IMR-90 (cell line): ENCODE data around the gene PCMTD2. TPM values are rescaled to one million over a fixed set of nuclear protein-coding genes. Genes with fewer than 3 reads are reported as not detected.

Experiments
- ATAC-seq: fragments of 200-7000 bp; cut with Tn5 transposase; 2 replicates; pipeline ENCODE4 v1.9.1; 2020; ENCODE audit warnings: low read depth, mild to moderate bottlenecking, moderate library complexity
- BruUV-seq: library from RNA; stranded (reverse); fragments of 400-500 nt; replicated peaks from 2 replicates; lab custom pipeline; 2021; lab: Mats Ljungman, UMichigan
- CTCF ChIA-PET: fragments of 300-600 bp; formaldehyde crosslinking; extraction: SDS; loops from one replicate; lab custom pipeline; 2021; ENCODE audit warnings: antibody characterized with exemption; lab: Yijun Ruan, JAX
- POLR2A ChIA-PET: fragments of 300-600 bp; sonication (Branson Sonifier 250); formaldehyde crosslinking; loops from one replicate; lab custom pipeline; 2022; ENCODE audit warnings: antibody characterized with exemption; ENCODE audit not compliant: unreplicated experiment; lab: Charles Lee
- DNase-seq: peaks from one replicate; pipeline ENCODE4 v3.0.0; 2013
- H2AFZ ChIP-seq: replicated peaks from 2 replicates; pipeline ENCODE3; 2013; ENCODE audit warnings: low read length, mild to moderate bottlenecking; ENCODE audit not compliant: poor library complexity
- H2AK5ac ChIP-seq: 2 replicates; pipeline ENCODE4 v1.6.1; 2013; ENCODE audit warnings: low read depth, low read length, inconsistent platforms
- H2AK9ac ChIP-seq: replicated peaks from 2 replicates; pipeline ENCODE3; 2013; ENCODE audit warnings: mild to moderate bottlenecking, low read depth, low read length, moderate library complexity; ENCODE audit not compliant: poor library complexity
- H2BK120ac ChIP-seq: 2 replicates; pipeline ENCODE4 v1.6.1; 2013; ENCODE audit warnings: low read depth, low read length, inconsistent platforms
- H2BK15ac ChIP-seq: 3 replicates; pipeline ENCODE4 v1.6.1; 2013; ENCODE audit warnings: low read depth, low read length, inconsistent platforms
- H2BK20ac ChIP-seq: 2 replicates; pipeline ENCODE4 v1.6.1; 2013; ENCODE audit warnings: low read depth, mild to moderate bottlenecking, inconsistent platforms, low read length, moderate library complexity
- H2BK5ac ChIP-seq: 2 replicates; pipeline ENCODE4 v1.6.1; 2013; ENCODE audit warnings: mild to moderate bottlenecking, low read depth, low read length, inconsistent platforms; ENCODE audit not compliant: poor library complexity, severe bottlenecking
- H3K14ac ChIP-seq: replicated peaks from 2 replicates; pipeline ENCODE4 v1.6.1; 2013; ENCODE audit warnings: low read depth, low read length, inconsistent platforms
- H3K18ac ChIP-seq: 2 replicates; pipeline ENCODE4 v1.6.1; 2013; ENCODE audit warnings: low read depth, low read length, control low read depth
- H3K23ac ChIP-seq: 2 replicates; pipeline ENCODE4 v1.6.1; 2013; ENCODE audit warnings: low read depth, low read length, inconsistent platforms
- H3K27ac ChIP-seq: 2 replicates; pipeline ENCODE4 v1.5.1; 2013; ENCODE audit warnings: mild to moderate bottlenecking, control low read depth, low read length; ENCODE audit not compliant: insufficient read depth
- H3K27me3 ChIP-seq: 2 replicates; pipeline ENCODE4 v1.6.1; 2013; ENCODE audit warnings: low read length; ENCODE audit not compliant: control insufficient read depth, insufficient read depth
- H3K36me3 ChIP-seq: 2 replicates; pipeline ENCODE4 v1.6.1; 2013; ENCODE audit warnings: low read length, mixed read lengths; ENCODE audit not compliant: control insufficient read depth, insufficient read depth
- H3K4ac ChIP-seq: 2 replicates; pipeline ENCODE4 v1.6.1; 2013; ENCODE audit warnings: low read depth, low read length, inconsistent platforms
- H3K4me1 ChIP-seq: 2 replicates; pipeline ENCODE4 v1.6.1; 2013; ENCODE audit warnings: low read length, mixed read lengths; ENCODE audit not compliant: control insufficient read depth, insufficient read depth
- H3K4me2 ChIP-seq: 2 replicates; pipeline ENCODE4 v1.6.1; 2013; ENCODE audit warnings: low read depth, mild to moderate bottlenecking, control low read depth, low read length, moderate library complexity
- H3K4me3 ChIP-seq: 2 replicates; pipeline ENCODE4 v1.5.1; 2013; ENCODE audit warnings: low read depth, mild to moderate bottlenecking, control low read depth, low read length, moderate library complexity; ENCODE audit not compliant: insufficient read depth
- H3K56ac ChIP-seq: 2 replicates; pipeline ENCODE4 v1.6.1; 2013; ENCODE audit warnings: low read length, inconsistent platforms; ENCODE audit not compliant: insufficient read depth; ENCODE audit errors: extremely low read depth
- H3K79me1 ChIP-seq, 2 experiments: 2 replicates each; pipeline ENCODE4 v1.6.1; 2013; ENCODE audit warnings: low read length in 2 of 2, inconsistent platforms in 1 of 2, low read depth in 1 of 2
- H3K9ac ChIP-seq: 2 replicates; pipeline ENCODE4 v1.6.1; 2013; ENCODE audit warnings: low read depth, low read length, control low read depth
- H3K9me1 ChIP-seq: 2 replicates; pipeline ENCODE4 v1.6.1; 2013; ENCODE audit warnings: low read length, inconsistent platforms; ENCODE audit not compliant: insufficient read depth
- H3K9me3 ChIP-seq: 2 replicates; pipeline ENCODE4 v1.6.1; 2013; ENCODE audit warnings: low read length; ENCODE audit not compliant: control insufficient read depth, insufficient read depth
- H4K20me1 ChIP-seq: 2 replicates; pipeline ENCODE4 v1.6.1; 2013; ENCODE audit warnings: low read length, inconsistent platforms; ENCODE audit not compliant: insufficient read depth
- H4K5ac ChIP-seq: 2 replicates; pipeline ENCODE4 v1.6.1; 2013; ENCODE audit warnings: mild to moderate bottlenecking, low read depth, low read length, control low read depth
- H4K8ac ChIP-seq, 2 experiments: 2 replicates each; pipeline ENCODE4 v1.6.1; 2013; ENCODE audit warnings: low read depth in 2 of 2, low read length in 2 of 2, control low read depth in 1 of 2, inconsistent platforms in 1 of 2
- H4K91ac ChIP-seq: 2 replicates; pipeline ENCODE4 v1.6.1; 2013; ENCODE audit warnings: low read depth, low read length, inconsistent platforms; ENCODE audit not compliant: insufficient read depth
- BHLHE40 ChIP-seq: fragments of 150-350 bp; IDR thresholded peaks from 2 replicates; pipeline ENCODE4 v1.6.1; 2016; ENCODE audit warnings: mild to moderate bottlenecking, low read depth, low read length
- CEBPB ChIP-seq: IDR thresholded peaks from 2 replicates; pipeline ENCODE4 v1.6.1; 2012; ENCODE audit warnings: low read depth, low read length, improper control_type of control experiment
- CHD1 ChIP-seq: IDR thresholded peaks from 2 replicates; pipeline ENCODE4 v1.6.1; 2012; ENCODE audit warnings: low read depth, low read length, improper control_type of control experiment
- FOS ChIP-seq: fragments of 150-350 bp; IDR thresholded peaks from 2 replicates; pipeline ENCODE4 v1.6.1; 2016; ENCODE audit warnings: low read depth, low read length
- MAFK ChIP-seq: IDR thresholded peaks from 2 replicates; pipeline ENCODE4 v1.6.1; 2012; ENCODE audit warnings: low read depth, low read length, improper control_type of control experiment
- MAZ ChIP-seq: IDR thresholded peaks from 2 replicates; pipeline ENCODE4 v1.6.1; 2012; ENCODE audit warnings: low read depth, mild to moderate bottlenecking, low read length, improper control_type of control experiment, moderate library complexity, borderline replicate concordance
- MXI1 ChIP-seq: IDR thresholded peaks from 2 replicates; pipeline ENCODE4 v1.6.1; 2012; ENCODE audit warnings: low read depth, mild to moderate bottlenecking, low read length, moderate library complexity, borderline replicate concordance
- POLR2A ChIP-seq: IDR thresholded peaks from 2 replicates; pipeline ENCODE4 v1.6.1; 2012; ENCODE audit warnings: mild to moderate bottlenecking, low read depth, low read length
- RAD21 ChIP-seq: IDR thresholded peaks from 2 replicates; pipeline ENCODE4 v1.6.1; 2012; ENCODE audit warnings: low read length, improper control_type of control experiment
- RCOR1 ChIP-seq: IDR thresholded peaks from 2 replicates; pipeline ENCODE4 v1.6.1; 2012; ENCODE audit warnings: mild to moderate bottlenecking, low read length, improper control_type of control experiment; ENCODE audit not compliant: insufficient replicate concordance
- RFX5 ChIP-seq: IDR thresholded peaks from 2 replicates; pipeline ENCODE4 v1.8.0; 2012; ENCODE audit warnings: low read depth, mild to moderate bottlenecking, low read length, moderate library complexity
- SMC3 ChIP-seq: fragments of 150-350 bp; IDR thresholded peaks from 2 replicates; pipeline ENCODE4 v1.6.1; 2016; ENCODE audit warnings: low read depth, mild to moderate bottlenecking, antibody characterized with exemption, low read length, moderate library complexity
- WGBS, 2 experiments: methylation state at CpG; one replicate each; pipeline versions ENCODE4 v1.1.5 to v1.1.7; 2013; ENCODE audit warnings: missing lambda C conversion rate in 2 of 2; ENCODE audit not compliant: insufficient read length in 1 of 2; ENCODE audit errors: extremely low coverage in 2 of 2; 5-methylcytosine and 5-hydroxymethylcytosine counted together
- dilution Hi-C: fragments of 300-500 bp; cut with HindIII; formaldehyde crosslinking; loops from one replicate; pipeline ENCODE4 v1.14.3; 2018; ENCODE audit warnings: low sequenced_read_pairs; ENCODE audit not compliant: unreplicated experiment
- in situ Hi-C: fragments of 300-500 bp; cut with MboI; formaldehyde crosslinking; loops from 3 replicates; pipeline ENCODE4 v1.14.3; 2019; ENCODE audit warnings: low sequenced_read_pairs, inconsistent platforms, mixed read lengths
- intact Hi-C: fragments of 100-400 bp; cut with micrococcal nuclease; formaldehyde crosslinking; loops from 2 replicates; pipeline ENCODE4 v1.10.0; 2022
- polyA plus RNA-seq, 3 experiments: library from polyadenylated mRNA; depleted of rRNA; stranded (reverse); fragments of >200 nt; gene quantifications; 2 replicates each; pipeline ENCODE4 v1.2.3, GENCODE V29; 2012; ENCODE audit warnings: low replicate concordance in 1 of 3
- total RNA-seq: library from RNA; depleted of rRNA; stranded (reverse); fragments of >200 nt; gene quantifications from 2 replicates; pipeline ENCODE4 v1.2.3, GENCODE V29; 2012
- TF ChIP-seq, protein P1 (sequence below): conservative IDR thresholded peaks from 2 replicates; pipeline ENCODE4 v1.5.1; 2012; ENCODE audit warnings: mild to moderate bottlenecking, low read depth, low read length, improper control_type of control experiment
- TF ChIP-seq, protein P2 (sequence below): fragments of 150-350 bp; IDR thresholded peaks from 2 replicates; pipeline ENCODE4 v1.6.1; 2016; ENCODE audit warnings: low read depth, mild to moderate bottlenecking, low read length, moderate library complexity, borderline replicate concordance

The PCMTD2 gene
- total and polyA plus RNA-seq, 2 of the 4 experiments (the other 2 are of a cell fraction) = 23.6 to 28.3 TPM

- CTCF ChIA-PET = no interaction called here
- in situ Hi-C loops = no loop called here
- H2AFZ ChIP-seq = no peak overlapping the region
Measured at GRCh38 chr20:64244281-64244805, 11.2 kb upstream of the PCMTD2 start.

More at GRCh38 chr20:64244281-64244805, 11.2 kb upstream of the PCMTD2 start:
- H3K27ac ChIP-seq = no peak overlapping the region
- H3K18ac ChIP-seq = no peak overlapping the region
- H2BK5ac ChIP-seq = no peak overlapping the region
- POLR2A ChIA-PET = no interaction called here
- H4K91ac ChIP-seq = no peak overlapping the region
- no peak overlapping the region for H3K14ac ChIP-seq
- no peak overlapping the region for H2BK20ac ChIP-seq
- no peaks in the 10 kb centered on the region for H3K4me1 ChIP-seq
- H3K36me3 ChIP-seq = no peaks in the 10 kb centered on the region
- dilution Hi-C loops (no loop called here), intact Hi-C loops (no loop called here)
- H3K23ac ChIP-seq = no peak overlapping the region
- no peak overlapping the region for H3K56ac ChIP-seq
- no peak overlapping the region for H3K4me2 ChIP-seq
- H2AK9ac ChIP-seq = peak overlapping the region; percentile 37
- no peak overlapping the region for H4K8ac ChIP-seq
- no peak overlapping the region for H4K5ac ChIP-seq
- H3K9ac ChIP-seq = no peak overlapping the region
- no peaks in the 10 kb centered on the region for H3K9me3 ChIP-seq
- no peaks in the 10 kb centered on the region for H3K79me1 ChIP-seq
- DNase-seq (no peak), ATAC-seq (no peak)
- TF ChIP-seq RCOR1 = no peak
- TF ChIP-seq MAZ = no peak
- TF ChIP-seq SMC3 = no peak
- no peak for TF ChIP-seq RFX5
- TF ChIP-seq CEBPB = no peak
- TF ChIP-seq POLR2A = no peak
- no peak for TF ChIP-seq BHLHE40
- no peak for TF ChIP-seq RAD21
- no peak for TF ChIP-seq CHD1
- TF ChIP-seq, protein P1, sequence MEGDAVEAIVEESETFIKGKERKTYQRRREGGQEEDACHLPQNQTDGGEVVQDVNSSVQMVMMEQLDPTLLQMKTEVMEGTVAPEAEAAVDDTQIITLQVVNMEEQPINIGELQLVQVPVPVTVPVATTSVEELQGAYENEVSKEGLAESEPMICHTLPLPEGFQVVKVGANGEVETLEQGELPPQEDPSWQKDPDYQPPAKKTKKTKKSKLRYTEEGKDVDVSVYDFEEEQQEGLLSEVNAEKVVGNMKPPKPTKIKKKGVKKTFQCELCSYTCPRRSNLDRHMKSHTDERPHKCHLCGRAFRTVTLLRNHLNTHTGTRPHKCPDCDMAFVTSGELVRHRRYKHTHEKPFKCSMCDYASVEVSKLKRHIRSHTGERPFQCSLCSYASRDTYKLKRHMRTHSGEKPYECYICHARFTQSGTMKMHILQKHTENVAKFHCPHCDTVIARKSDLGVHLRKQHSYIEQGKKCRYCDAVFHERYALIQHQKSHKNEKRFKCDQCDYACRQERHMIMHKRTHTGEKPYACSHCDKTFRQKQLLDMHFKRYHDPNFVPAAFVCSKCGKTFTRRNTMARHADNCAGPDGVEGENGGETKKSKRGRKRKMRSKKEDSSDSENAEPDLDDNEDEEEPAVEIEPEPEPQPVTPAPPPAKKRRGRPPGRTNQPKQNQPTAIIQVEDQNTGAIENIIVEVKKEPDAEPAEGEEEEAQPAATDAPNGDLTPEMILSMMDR = no peak
- TF ChIP-seq FOS = no peak
- no peak for TF ChIP-seq MXI1
- TF ChIP-seq MAFK = no peak
- TF ChIP-seq, protein P2, sequence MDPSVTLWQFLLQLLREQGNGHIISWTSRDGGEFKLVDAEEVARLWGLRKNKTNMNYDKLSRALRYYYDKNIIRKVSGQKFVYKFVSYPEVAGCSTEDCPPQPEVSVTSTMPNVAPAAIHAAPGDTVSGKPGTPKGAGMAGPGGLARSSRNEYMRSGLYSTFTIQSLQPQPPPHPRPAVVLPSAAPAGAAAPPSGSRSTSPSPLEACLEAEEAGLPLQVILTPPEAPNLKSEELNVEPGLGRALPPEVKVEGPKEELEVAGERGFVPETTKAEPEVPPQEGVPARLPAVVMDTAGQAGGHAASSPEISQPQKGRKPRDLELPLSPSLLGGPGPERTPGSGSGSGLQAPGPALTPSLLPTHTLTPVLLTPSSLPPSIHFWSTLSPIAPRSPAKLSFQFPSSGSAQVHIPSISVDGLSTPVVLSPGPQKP = no peak
- no peaks in the 10 kb centered on the region for H3K9me1 ChIP-seq
- H2AK5ac ChIP-seq = no peak overlapping the region
- no peak overlapping the region for H2BK120ac ChIP-seq
- no TSS peak for BruUV-seq
- H2BK15ac ChIP-seq = no peak overlapping the region
- no peak overlapping the region for H3K4ac ChIP-seq
- WGBS, 2 experiments = 22% methylated on average over 1 of the region's 2 CpGs; no CpG with 5 or more reads in 1 of the 2 experiments
- no peak overlapping the region for H3K4me3 ChIP-seq
- H3K27me3 ChIP-seq = peaks cover 51% of the 10 kb centered on the region
- H4K20me1 ChIP-seq = no peaks in the 10 kb centered on the region
